Ovary (tissue), 9 donors: ENCODE results near the gene CBX4. TPM values are rescaled to one million over a fixed set of nuclear protein-coding genes. Genes with fewer than 3 reads are reported as not detected.

Source experiments
- polyA plus RNA-seq, 2 donors: library from polyadenylated mRNA; stranded (reverse); fragments of 200-250 nt in 1 of 2; fragments of 350-450 nt in 1 of 2; fragmentation: Illumina TruSeq in 1 of 2; extraction: RNeasy Lipid Tissue Mini Kit (QIAGEN cat#74804) in 1 of 2; gene quantifications; one replicate each; pipeline ENCODE4 v1.2.3, GENCODE V29; 2013 to 2014
- total RNA-seq, 7 donors: library from RNA; depleted of rRNA in 2 of 7; stranded (reverse); fragments of >200 nt in 2 of 7; fragmentation: NEBNext Ultra II Directional in 3 of 7; extraction: Animal tissue kit (Norgen Biotek cat#: 25700) in 3 of 7; gene quantifications; one replicate each; pipeline versions ENCODE4 v1.1.0 to v1.2.4, GENCODE V29; 2016 to 2023
- donor health status: DM: no; HTN: no; CAD: no; lungs with moderate emphysema.
- donor health status: DM: no; HTN: no; CAD: no.
- donor health status: Bipolar disorder and iron deficiency.
- donor health status: DM: yes; HTN: yes; CAD: no.
- donor health status: DM: no; HTN: no; CAD: no.
- donor health status: DM: yes; HTN: yes; CAD: no.

CBX4 gene
- total and polyA plus RNA-seq, 9 donors = 5.5 to 27.9 (median 16.0) TPM

Other genes starting within 250 kb of the CBX4 start
- gene RBFOX3, start 228.4 kb downstream of the CBX4 start, total RNA-seq = 1 to 10 TPM in 1 of 7 donors, under 1 TPM in 4, not detected in 2; 0.13 to 3.4 (median 0.20) TPM
- under 1 TPM; 0.07 to 0.97 TPM for gene RBFOX3, start 228.4 kb downstream of the CBX4 start, polyA plus RNA-seq
- not detected for gene ENPP7, start 108.5 kb downstream of the CBX4 start, total RNA-seq
- not detected for gene ENPP7, start 108.5 kb downstream of the CBX4 start, polyA plus RNA-seq
- gene CBX2, start 61.3 kb downstream of the CBX4 start, total RNA-seq = 1 to 10 TPM; 2.1 to 5.7 (median 4.8) TPM
- gene CBX2, start 61.3 kb downstream of the CBX4 start, polyA plus RNA-seq = 1 to 10 TPM in 1 of 2 donors, under 1 TPM in 1; 0.92 to 4.0 TPM
- gene CBX8, start 42.4 kb downstream of the CBX4 start, total RNA-seq = 1 to 10 TPM in 6 of 7 donors, under 1 TPM in 1; 0.60 to 7.0 (median 3.9) TPM
- gene CBX8, start 42.4 kb downstream of the CBX4 start, polyA plus RNA-seq = 1 to 10 TPM; 1.1 to 3.2 TPM
- 10 to 100 TPM in 6 of 7 donors, 1 to 10 TPM in 1; 9.3 to 40.5 (median 29.3) TPM for gene TBC1D16, start 196.4 kb upstream of the CBX4 start, total RNA-seq
- 10 to 100 TPM in 1 of 2 donors, 1 to 10 TPM in 1; 9.9 to 11.9 TPM for gene TBC1D16, start 196.4 kb upstream of the CBX4 start, polyA plus RNA-seq
- gene CCDC40, start 197.2 kb upstream of the CBX4 start, total RNA-seq = 10 to 100 TPM in 1 of 7 donors, 1 to 10 TPM in 6; 3.7 to 27.8 (median 6.0) TPM
- 1 to 10 TPM; 1.5 to 6.3 TPM for gene CCDC40, start 197.2 kb upstream of the CBX4 start, polyA plus RNA-seq